BE2C (cell line): Measurements from ENCODE around the gene TAPBP.

Source experiments
- DNase-seq: peaks from one replicate; pipeline ENCODE4 v3.0.0-alpha.2; 2020
- H3K27me3 ChIP-seq: fragments of 250-450 bp; sonication (Bioruptor Pico); 2 replicates; pipeline ENCODE4 v1.5.1; 2020; ENCODE audit warnings: mild to moderate bottlenecking
- H3K36me3 ChIP-seq: fragments of 250-450 bp; sonication (Bioruptor Pico); 2 replicates; pipeline ENCODE4 v1.5.1; 2020; ENCODE audit warnings: mild to moderate bottlenecking
- H3K4me1 ChIP-seq: fragments of 250-450 bp; sonication (Bioruptor Pico); 2 replicates; pipeline ENCODE4 v1.5.1; 2020
- H3K4me3 ChIP-seq: 2 replicates; pipeline ENCODE4 v1.5.1; 2011; ENCODE audit warnings: low read depth, low read length
- H3K9me3 ChIP-seq: fragments of 250-450 bp; sonication (Bioruptor Pico); 2 replicates; pipeline ENCODE4 v1.5.1; 2020
- CTCF ChIP-seq: IDR thresholded peaks from 2 replicates; pipeline ENCODE4 v1.5.1; 2012; ENCODE audit warnings: mild to moderate bottlenecking, low read depth, low read length

Gene TAPBP

DNA sequence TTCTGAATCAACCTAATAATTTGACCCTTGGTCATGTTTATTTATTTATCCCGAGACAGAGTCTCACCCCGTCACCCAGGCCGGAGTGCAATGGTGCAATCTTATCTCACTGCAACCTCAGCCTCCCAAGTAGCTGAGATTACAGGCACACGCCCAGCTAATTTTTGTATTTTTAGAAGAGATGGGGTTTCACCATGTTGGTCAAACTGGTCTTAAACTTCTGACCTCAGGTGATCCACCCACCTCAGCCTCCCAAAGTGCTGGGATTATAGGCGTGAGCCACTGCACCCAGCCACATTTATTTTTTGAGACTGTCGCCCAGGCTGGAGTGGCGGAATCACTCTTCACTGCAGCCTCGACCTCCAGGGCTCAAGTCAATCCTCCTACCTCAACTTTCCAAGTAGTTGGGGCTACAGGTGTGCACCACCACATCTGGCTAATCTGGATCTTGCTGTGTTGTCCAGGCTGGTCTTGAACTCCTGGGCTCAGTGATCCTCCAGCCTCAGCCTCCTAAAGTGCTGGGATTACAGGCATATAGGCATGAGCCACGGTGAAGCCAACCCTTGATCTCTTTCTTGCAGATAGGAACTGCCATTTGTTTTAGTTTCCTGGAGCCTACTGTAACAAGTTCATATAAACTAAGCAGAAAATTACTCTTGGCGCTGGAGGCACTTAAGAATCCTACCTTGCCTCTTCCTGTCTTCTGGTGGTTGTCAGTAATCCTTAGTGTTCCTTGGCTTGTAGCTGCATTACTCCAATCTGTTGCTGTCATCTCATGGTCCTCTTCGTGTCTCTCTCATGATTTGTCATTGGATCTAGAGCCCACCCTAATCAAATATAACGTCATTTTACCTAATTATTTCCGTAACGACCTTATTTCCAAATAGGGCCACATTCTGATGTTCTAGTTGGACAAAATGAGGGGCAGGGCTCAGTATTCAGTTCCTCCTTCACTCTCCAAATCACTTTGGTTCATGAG lies 39.7 kb downstream of the TAPBP start:
- Histone ChIP-seq H3K9me3 (no peaks in the 10 kb centered on the region), H3K4me3 (peak overlapping the region; percentile 92), H3K4me1 (no peaks in the 10 kb centered on the region), H3K27me3 (no peaks in the 10 kb centered on the region), H3K36me3 (peaks cover 64% of the 10 kb centered on the region)
- no peak for DNase-seq
- no peak for TF ChIP-seq CTCF

DNA sequence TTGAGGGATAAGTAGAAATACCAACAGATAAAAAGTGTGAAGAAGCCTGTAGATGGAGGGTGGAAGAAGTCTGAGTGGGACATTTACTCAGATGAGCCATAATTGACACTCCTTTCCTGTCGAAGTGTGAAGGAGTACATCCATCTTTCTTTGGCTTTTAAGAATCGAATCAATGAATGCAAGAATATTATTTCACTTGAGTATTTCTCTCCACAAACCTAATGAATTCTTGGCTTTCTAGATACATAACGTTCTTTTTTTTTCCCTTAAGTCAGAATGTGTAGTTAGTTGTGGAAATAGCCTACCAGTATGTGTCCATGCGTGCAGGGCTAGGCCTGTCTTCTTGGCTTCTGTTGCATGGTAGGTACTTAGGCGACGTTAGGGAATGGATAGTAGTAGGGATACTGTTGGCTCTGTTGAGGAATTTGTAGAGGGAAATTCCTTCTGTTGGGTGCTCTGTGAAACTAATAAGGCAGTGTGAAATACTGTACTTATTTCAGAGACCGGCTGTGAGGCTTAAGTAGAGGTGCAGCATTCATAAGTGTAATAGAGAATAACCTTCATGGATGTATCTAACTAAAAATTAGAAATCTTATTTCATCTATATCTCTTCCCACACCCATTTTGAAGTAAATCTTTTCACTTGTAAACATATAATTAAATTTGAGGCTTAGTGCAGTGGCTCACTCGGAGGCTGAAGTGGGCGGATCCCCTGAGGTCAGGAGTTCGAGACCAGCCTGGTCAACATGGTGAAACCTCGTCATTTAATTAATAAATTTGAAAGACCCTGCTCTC lies 40.6 kb downstream of the TAPBP start:
- H3K27me3 ChIP-seq = no peaks in the 10 kb centered on the region
- peak overlapping the region; percentile 92 for H3K4me3 ChIP-seq
- no peak for DNase-seq
- no peak for TF ChIP-seq CTCF
- no peaks in the 10 kb centered on the region for H3K4me1 ChIP-seq
- no peaks in the 10 kb centered on the region for H3K9me3 ChIP-seq
- peaks cover 59% of the 10 kb centered on the region for H3K36me3 ChIP-seq

DNA sequence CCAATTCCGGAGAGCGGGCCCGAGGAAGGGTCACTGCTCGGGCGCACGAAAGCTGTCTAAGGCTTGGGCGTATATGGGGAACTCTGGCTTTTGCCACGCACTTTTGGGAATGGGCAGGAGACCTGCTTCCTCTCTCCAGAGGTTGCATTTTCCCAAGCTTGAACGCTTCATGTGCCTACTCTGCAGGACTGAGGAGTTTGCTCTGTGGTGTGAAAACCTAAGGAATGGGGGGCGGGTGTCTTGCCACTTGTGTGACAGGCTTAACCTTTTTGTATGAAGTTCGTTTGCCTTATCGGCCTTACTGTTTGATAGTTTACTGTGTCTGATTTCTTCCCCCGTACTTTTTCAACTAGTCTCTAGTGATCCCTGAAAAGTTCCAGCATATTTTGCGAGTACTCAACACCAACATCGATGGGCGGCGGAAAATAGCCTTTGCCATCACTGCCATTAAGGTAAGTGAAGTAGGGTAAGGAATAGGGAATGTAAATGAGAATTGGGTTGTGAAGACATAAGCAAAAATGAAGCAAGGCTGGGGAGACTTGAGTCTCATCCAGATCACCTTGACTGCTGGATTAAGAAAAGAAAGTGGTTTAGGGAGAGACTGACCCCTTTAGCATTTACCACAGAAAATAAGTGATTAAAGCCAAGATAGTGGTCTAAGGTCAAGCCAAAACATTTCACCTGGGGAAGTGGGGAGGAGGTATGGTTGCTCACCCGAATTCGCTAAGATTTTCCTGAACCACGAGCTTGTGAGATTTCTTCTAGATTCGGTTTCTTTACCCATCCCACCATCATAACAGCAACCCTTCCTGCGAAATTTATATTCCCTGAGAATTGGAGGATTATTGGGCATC lies 41.4 kb downstream of the TAPBP start:
- Histone ChIP-seq H3K36me3 (peaks cover 56% of the 10 kb centered on the region), H3K4me1 (no peaks in the 10 kb centered on the region), H3K27me3 (no peaks in the 10 kb centered on the region), H3K9me3 (no peaks in the 10 kb centered on the region), H3K4me3 (peak overlapping the region; percentile 92)
- no peak for DNase-seq
- TF ChIP-seq CTCF = no peak

- Histone ChIP-seq H3K27me3 (no peaks in the 10 kb centered on the region), H3K4me1 (no peaks in the 10 kb centered on the region), H3K36me3 (peaks cover 61% of the 10 kb centered on the region), H3K9me3 (no peaks in the 10 kb centered on the region), H3K4me3 (peak within 1 kb of the TSS; percentile 92)
- TF ChIP-seq CTCF = no peak
- peak; percentile 94 for DNase-seq
These were observed 42.2 kb downstream of the TAPBP start, which contains the start of the genes RPS18 and VPS52 for GRCh38 chr6:33271468-33272274. Gene RPS18, plus strand, starts transcription at chr6:33272075. Its CDS starts 45 bp downstream, at chr6:33272120. Gene VPS52, minus strand, starts transcription at chr6:33271876. Its CDS starts 201 bp downstream, at chr6:33271675.

DNA sequence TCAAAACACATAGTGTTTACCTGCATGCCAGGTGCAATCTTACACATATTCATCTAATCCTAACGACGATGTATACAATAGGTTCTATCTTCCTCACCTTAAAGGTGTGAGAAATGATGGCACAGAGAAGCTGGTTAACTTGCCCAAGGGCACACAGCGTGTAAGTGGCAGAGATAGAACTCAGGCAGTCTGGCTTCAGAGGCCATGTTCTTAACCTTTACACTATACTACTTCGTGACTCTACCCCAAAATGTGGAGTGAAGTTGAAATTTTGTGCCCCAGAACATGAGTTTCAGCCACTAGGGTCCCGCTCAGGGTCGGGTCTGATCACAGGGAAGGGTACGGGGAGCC lies 42.8 kb downstream of the TAPBP start:
- no peak for DNase-seq
- peak; percentile 18; the same call in 1 of the 2 replicates for TF ChIP-seq CTCF
- Histone ChIP-seq H3K36me3 (peaks cover 55% of the 10 kb centered on the region), H3K9me3 (no peaks in the 10 kb centered on the region), H3K27me3 (no peaks in the 10 kb centered on the region), H3K4me1 (no peaks in the 10 kb centered on the region), H3K4me3 (peak overlapping the region; percentile 92)
